Esophagus muscularis mucosa (tissue), 4 donors: ENCODE measurements around the gene SSC5D. TPM values are rescaled to one million over a fixed set of nuclear protein-coding genes. Genes with fewer than 3 reads are reported as not detected.
A peak's percentile ranks its signal among the peaks of the same experiment; 100 is the strongest.

ENCODE experiments used
- DNase-seq: peaks from one replicate; pipeline ENCODE4 v3.0.0-alpha.2; 2017; ENCODE audit errors: extremely low spot score
- H3K27ac ChIP-seq, 4 donors: fragments of 200-600 bp; sonication (generic); replicated peaks in 1 of 4; 1 replicate in 3 of 4; 2 replicates in 1 of 4; pipeline ENCODE4 v1.5.1; 2016 to 2019; ENCODE audit warnings: mild to moderate bottlenecking in 1 of 4
- H3K27me3 ChIP-seq, 4 donors: fragments of 200-600 bp; sonication (generic); one replicate each; pipeline versions ENCODE4 v1.5.1 to v1.6.0; 2016 to 2019
- H3K36me3 ChIP-seq, 4 donors: fragments of 200-600 bp; sonication (generic); one replicate each; pipeline ENCODE4 v1.5.1; 2016 to 2019
- H3K4me1 ChIP-seq, 4 donors: fragments of 200-600 bp; sonication (generic); one replicate each; pipeline ENCODE4 v1.5.1; 2016 to 2019
- H3K4me3 ChIP-seq, 4 donors: fragments of 200-600 bp; sonication (generic); 1 replicate in 2 of 4; 2 replicates in 2 of 4; pipeline ENCODE4 v1.5.1; 2016 to 2019; ENCODE audit warnings: mild to moderate bottlenecking in 4 of 4, moderate library complexity in 1 of 4
- H3K9me3 ChIP-seq, 4 donors: fragments of 200-600 bp; sonication (generic); 1 replicate in 3 of 4; 2 replicates in 1 of 4; pipeline ENCODE4 v1.5.1; 2016 to 2019
- CTCF ChIP-seq, 3 experiments: fragments of 200-600 bp in 2 of 3; fragments of 450-650 bp in 1 of 3; sonication (generic) in 2 of 3; IDR thresholded peaks; one replicate each; pipeline ENCODE4 v1.5.1; 2017 to 2019; ENCODE audit warnings: antibody characterized with exemption in 3 of 3, mild to moderate bottlenecking in 2 of 3, moderate library complexity in 1 of 3
- EP300 ChIP-seq: sonication (generic); formaldehyde crosslinking; IDR thresholded peaks from one replicate; pipeline ENCODE4 v1.6.1; 2017; ENCODE audit warnings: antibody characterized with exemption
- POLR2A ChIP-seq: fragments of 450-650 bp; IDR thresholded peaks from one replicate; pipeline ENCODE4 v1.6.1; 2017; ENCODE audit warnings: antibody characterized with exemption, moderate library complexity, mild to moderate bottlenecking, low read depth
- POLR2AphosphoS5 ChIP-seq, 2 donors: sonication (generic); formaldehyde crosslinking; IDR thresholded peaks; one replicate each; pipeline ENCODE4 v1.6.1; 2017; ENCODE audit warnings: antibody characterized with exemption in 2 of 2
- WGBS: methylation state at CpG from one replicate; pipeline ENCODE4 v1.1.5; 2018; 5-methylcytosine and 5-hydroxymethylcytosine counted together
- intact Hi-C: fragments of 100-400 bp; cut with DNase I; formaldehyde crosslinking; loops from one replicate; pipeline ENCODE4 v1.15.1; 2023
- total RNA-seq, 4 donors: library from RNA; depleted of rRNA; stranded (reverse); fragments of >200 nt; gene quantifications; one replicate each; pipeline versions ENCODE4 v1.1.0 to v1.2.1, GENCODE V29; 2016

SSC5D gene
- total RNA-seq, 4 donors from 2014 or later = 9.5 to 41.2 (median 14.6) TPM

- Histone ChIP-seq H3K27me3 (no peaks in the 10 kb centered on the region), H3K36me3 (peaks cover 0 to 6% (median 4%) of the 10 kb centered on the region in 4 donors), H3K4me3 (peak within 1 kb of the TSS; percentile 67 to 90 (median 67)), H3K9me3 (no peaks in the 10 kb centered on the region), H3K27ac (peak within 1 kb of the TSS; percentile 95 to 96 (median 96)), H3K4me1 (peaks cover 22 to 28% (median 24%) of the 10 kb centered on the region in 4 donors)
- WGBS = 2% methylated on average over 22 of the region's 61 CpGs
- DNase-seq = peak; percentile 99
- TF ChIP-seq CTCF (IDR thresholded peaks at IDR 0.05) = no peak
- TF ChIP-seq POLR2AphosphoS5 (IDR thresholded peaks at IDR 0.05) = peak; percentile 90 to 98
- TF ChIP-seq POLR2A = peak; percentile 79
- no peak for TF ChIP-seq EP300
- intact Hi-C loops = no loop called here
Observed at GRCh38 chr19:55476100-55476775, 12.0 kb upstream of the SSC5D start, which contains the start of gene ZNF628. Gene ZNF628, plus strand, starts transcription at chr19:55476617. Its CDS starts 3,294 bp downstream, at chr19:55479911.

- Histone ChIP-seq H3K4me3 (peak overlapping the region in 2 of 4 donors; percentile 67), H3K4me1 (peaks cover 22 to 28% (median 24%) of the 10 kb centered on the region in 4 donors), H3K9me3 (no peaks in the 10 kb centered on the region), H3K27me3 (no peaks in the 10 kb centered on the region), H3K36me3 (peaks cover 14 to 23% (median 19%) of the 10 kb centered on the region in 4 donors), H3K27ac (peak overlapping the region in 1 of 4 donors; percentile 95)
- no peak for TF ChIP-seq EP300
- no peak for TF ChIP-seq POLR2AphosphoS5 (IDR thresholded peaks at IDR 0.05)
- no peak for TF ChIP-seq CTCF (IDR thresholded peaks at IDR 0.05)
- TF ChIP-seq POLR2A = no peak
- WGBS = 89% methylated on average over 12 of the region's 13 CpGs
- intact Hi-C loops = no loop called here
- DNase-seq = no peak
Observed at GRCh38 chr19:55477905-55478304, 10.3 kb upstream of the SSC5D start.

- H3K36me3 ChIP-seq = peaks cover 18 to 27% (median 24%) of the 10 kb centered on the region in 4 donors
- no peak for DNase-seq
- no peak for TF ChIP-seq POLR2AphosphoS5 (IDR thresholded peaks at IDR 0.05)
- TF ChIP-seq EP300 = no peak
- TF ChIP-seq POLR2A = no peak
- no peak for TF ChIP-seq CTCF (IDR thresholded peaks at IDR 0.05)
- no peak overlapping the region for H3K4me3 ChIP-seq
- H3K4me1 ChIP-seq = peaks cover 23 to 33% (median 26%) of the 10 kb centered on the region in 4 donors
- no peaks in the 10 kb centered on the region for H3K27me3 ChIP-seq
- H3K9me3 ChIP-seq = no peaks in the 10 kb centered on the region
- no peak overlapping the region for H3K27ac ChIP-seq
- WGBS = 88% methylated on average over 12 of the region's 12 CpGs
- intact Hi-C loops = no loop called here
Observed at GRCh38 chr19:55478364-55478763, 9.9 kb upstream of the SSC5D start.

- WGBS = 86% methylated on average over 17 of the region's 17 CpGs
- H3K27ac ChIP-seq = no peak overlapping the region
- DNase-seq = no peak
Observed at GRCh38 chr19:55479045-55479444, 9.2 kb upstream of the SSC5D start.

More at GRCh38 chr19:55479045-55479444, 9.2 kb upstream of the SSC5D start:
- intact Hi-C loops = no loop called here
- Histone ChIP-seq H3K9me3 (no peaks in the 10 kb centered on the region), H3K27me3 (no peaks in the 10 kb centered on the region), H3K4me3 (no peak overlapping the region), H3K4me1 (peaks cover 29 to 39% (median 32%) of the 10 kb centered on the region in 4 donors), H3K36me3 (peaks cover 18 to 33% (median 27%) of the 10 kb centered on the region in 4 donors)
- TF ChIP-seq EP300 = no peak
- no peak for TF ChIP-seq POLR2A
- no peak for TF ChIP-seq POLR2AphosphoS5 (IDR thresholded peaks at IDR 0.05)
- TF ChIP-seq CTCF (IDR thresholded peaks at IDR 0.05) = no peak
